ENCODE results near the gene TMEM201.
A peak's percentile ranks its signal among the peaks of the same experiment; 100 is the strongest.

The TMEM201 gene

DNA sequence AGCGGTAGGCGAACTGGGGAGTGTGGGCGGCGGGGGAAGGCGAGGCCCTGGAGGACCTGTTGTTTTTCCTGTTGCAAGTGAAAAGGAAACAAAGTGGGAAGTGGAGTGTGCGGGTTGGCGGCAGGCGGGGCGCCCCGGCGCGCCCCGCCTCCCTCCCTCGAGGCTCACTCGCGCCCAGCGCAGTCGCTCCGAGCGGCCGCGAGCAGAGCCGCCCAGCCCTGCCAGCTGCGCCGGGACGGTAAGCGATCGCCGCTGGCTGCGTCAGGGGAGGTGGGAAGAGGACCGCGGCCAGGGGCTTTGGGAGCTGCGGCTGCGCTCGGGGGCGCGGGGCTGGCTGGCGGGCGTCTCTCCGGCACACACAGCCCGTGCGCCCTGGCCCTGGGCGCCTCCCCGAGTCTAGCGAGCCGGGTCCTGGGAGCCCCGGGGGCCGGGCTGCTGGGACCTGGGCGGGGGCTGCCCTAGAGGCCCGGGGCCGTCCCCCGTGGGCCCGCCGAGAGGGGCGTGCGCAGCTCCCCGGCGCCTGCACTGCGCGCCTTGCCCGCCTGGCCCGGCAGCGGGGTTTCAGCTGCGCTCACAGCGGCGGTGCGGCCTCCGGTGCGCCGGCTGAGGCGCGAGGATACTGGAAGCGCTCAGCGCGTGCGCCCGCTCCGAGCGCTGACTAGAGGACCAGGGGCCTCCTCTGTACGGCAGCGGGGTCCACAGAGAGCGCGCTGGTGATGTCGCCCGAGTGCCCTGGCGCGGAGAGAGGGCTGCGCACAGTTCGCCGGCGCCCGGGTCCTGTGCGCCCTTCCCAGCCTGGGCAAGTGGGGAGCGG lies 63.1 kb downstream of the TMEM201 start, which contains the start of gene PIK3CD:
Gene PIK3CD (plus strand): TSS at position 167 of the 814 bp plus-strand sequence. CDS start 58,725 bp downstream, outside the sequence.
- no peak for DNase-seq (ENCODE audit: low read depth)
- no peak for TF ChIP-seq CTCF (IDR thresholded peaks at IDR 0.05; ENCODE audit: control insufficient read depth, insufficient read depth, low read depth, low read length, missing control alignments)
- peak within 1 kb of the TSS; percentile 31 for H3K4me3 ChIP-seq (ENCODE audit: control insufficient read depth, low read depth, low read length)

DNA sequence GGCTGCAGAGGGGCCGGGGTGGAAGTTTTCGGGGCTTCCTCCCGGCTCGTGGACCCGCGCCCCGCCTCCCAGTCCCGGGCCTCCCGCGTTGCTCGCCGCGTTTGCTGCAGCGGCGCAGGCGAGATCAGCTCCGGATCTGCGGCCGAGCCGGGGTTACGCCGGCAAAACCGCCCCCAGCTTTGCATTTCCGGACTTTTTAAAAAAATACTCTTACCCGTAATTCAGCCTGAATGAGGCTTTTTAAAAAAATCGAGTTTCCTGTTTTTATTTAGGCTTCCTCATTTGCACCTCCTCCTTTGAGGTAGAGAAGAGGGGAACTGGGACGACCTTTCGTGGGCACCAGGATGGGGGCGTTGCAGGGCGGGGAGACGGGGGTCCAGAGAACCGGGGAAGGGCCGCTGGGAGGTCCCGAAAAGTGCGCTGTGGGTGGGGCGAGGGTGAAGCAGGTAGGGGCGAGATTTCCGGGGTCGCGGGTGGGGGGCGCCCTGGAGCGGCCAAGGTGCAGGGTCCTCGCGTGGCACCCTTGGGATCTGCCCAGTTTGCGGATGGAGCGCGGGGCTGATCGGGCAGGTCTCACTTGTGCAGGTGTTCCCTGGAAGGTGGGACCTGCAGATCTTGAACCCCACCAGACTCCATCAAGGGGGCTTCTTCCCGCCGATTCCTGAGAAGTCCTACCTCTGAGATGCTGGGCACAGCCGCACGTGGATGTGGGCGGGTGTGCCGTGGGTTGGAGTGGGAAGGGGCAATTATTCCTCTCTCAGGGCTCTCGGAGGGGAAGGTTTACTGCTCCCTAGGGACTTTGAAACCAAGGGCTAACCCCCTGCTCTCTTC lies 63.9 kb downstream of the TMEM201 start:
- TF ChIP-seq CTCF (IDR thresholded peaks at IDR 0.05; ENCODE audit: control insufficient read depth, insufficient read depth, low read depth, low read length, missing control alignments): no peak
- no peak for DNase-seq (ENCODE audit: low read depth)
- peak overlapping the region; percentile 31 for H3K4me3 ChIP-seq (ENCODE audit: control insufficient read depth, low read depth, low read length)

DNA sequence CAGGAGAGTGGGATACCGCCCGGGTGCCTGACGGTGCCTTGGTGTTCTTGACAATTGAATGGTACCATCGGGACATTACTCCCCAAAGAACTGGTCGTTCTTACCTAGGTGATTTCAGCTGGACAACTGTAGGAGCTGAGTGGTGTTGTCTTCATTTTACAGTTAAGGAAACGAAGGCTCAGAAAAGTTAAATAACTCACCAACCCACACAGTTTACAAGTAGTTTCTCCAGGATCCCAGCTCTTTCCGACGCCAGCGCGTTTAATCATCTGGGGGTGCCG lies 64.4 kb downstream of the TMEM201 start:
- no peak overlapping the region for H3K4me3 ChIP-seq (ENCODE audit: control insufficient read depth, low read depth, low read length)
- no peak for TF ChIP-seq CTCF (IDR thresholded peaks at IDR 0.05; ENCODE audit: control insufficient read depth, insufficient read depth, low read depth, low read length, missing control alignments)

GRCh38 chr1:9653491-9654050 lies 64.9 kb downstream of the TMEM201 start:
- no peak for DNase-seq (ENCODE audit: low read depth)
- H3K4me3 ChIP-seq (ENCODE audit: control insufficient read depth, low read depth, low read length): no peak overlapping the region
- no peak for TF ChIP-seq CTCF (IDR thresholded peaks at IDR 0.05; ENCODE audit: control insufficient read depth, insufficient read depth, low read depth, low read length, missing control alignments)

More for the DNA sequence above, 64.4 kb downstream of the TMEM201 start:
- no peak for DNase-seq (ENCODE audit: low read depth)

DNA sequence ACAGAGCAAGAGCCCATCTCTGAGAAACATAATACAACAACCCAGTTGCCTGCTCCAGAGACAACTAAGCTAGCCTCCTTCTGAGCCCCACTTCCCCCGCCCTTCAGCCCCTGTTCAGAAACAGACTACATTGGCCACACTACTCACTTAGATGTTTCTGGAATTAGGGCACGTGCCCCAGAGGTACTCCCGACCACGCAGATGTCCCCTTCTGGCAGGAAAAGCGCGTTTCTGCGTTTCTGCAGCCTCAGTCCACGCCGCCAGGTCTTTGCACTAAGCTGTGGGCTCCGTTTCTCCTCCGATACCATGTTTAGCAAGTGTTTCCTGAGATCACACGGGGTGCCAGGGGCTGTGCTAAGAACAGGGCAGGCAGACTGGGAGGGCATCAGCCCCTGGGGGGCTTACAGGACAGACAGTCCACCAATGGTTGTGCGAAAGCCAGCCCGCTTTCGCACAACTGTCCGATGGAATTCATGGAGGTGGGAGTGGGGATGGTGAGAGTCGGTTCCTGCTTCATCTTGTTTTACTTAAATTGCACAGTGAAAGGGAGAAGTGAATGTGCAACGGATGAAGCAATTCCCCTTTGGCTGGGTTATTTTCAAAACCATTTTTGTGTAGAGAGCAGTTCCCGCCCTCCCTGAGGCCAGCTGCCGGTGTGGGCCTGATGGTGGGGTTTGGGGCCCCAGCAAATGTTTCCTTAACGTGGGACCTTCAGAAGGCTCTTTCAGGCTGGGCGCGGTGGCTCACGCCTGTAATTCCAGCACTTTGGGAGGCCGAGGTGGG lies 65.5 kb downstream of the TMEM201 start:
- no peak for DNase-seq (ENCODE audit: low read depth)
- no peak for TF ChIP-seq CTCF (IDR thresholded peaks at IDR 0.05; ENCODE audit: control insufficient read depth, insufficient read depth, low read depth, low read length, missing control alignments)
- H3K4me3 ChIP-seq (ENCODE audit: control insufficient read depth, low read depth, low read length): no peak overlapping the region
